ENCODE results near the gene KCNJ4.
A peak's percentile ranks its signal among the peaks of the same experiment; 100 is the strongest.
"Not testable (repeated sequence)": the region's sequence is repeated elsewhere in the genome, so short reads cannot be mapped to it uniquely, and the experiment has no call there.

Gene KCNJ4

DNA sequence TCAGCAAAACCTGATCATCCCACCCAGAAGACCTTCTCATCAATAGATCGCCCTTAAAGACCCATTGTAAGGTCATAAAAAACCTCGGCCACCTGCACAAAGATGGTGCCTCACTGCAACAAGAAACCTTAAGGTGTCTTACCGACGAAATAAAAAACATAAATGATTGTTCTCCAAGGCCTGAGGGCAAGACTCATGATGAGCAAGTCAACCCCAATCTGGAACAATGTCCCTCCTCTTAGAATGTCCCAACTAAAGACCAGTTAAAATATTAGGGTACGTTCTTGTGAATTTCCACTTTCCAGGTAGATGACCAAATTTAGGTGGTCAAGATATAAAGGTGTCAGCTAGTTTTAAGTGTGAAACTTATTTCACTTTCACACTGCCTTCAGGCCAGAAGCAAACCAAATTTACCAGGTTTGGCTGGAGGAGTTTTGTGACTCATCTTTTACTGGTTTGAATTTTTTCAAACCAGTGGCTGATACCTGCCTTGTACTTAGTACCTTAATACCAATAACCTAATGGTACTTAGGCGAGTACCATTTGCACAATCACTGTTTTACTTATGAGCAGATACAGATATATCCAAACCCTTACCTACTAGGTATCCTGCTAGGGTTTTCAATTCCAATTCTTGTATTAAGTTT is 27.8 kb upstream of the KCNJ4 start:
- DNase-seq (ENCODE audit: low spot score in 2 of 2), result no peak
- Mint-ChIP-seq H3K27ac (no peak overlapping the region), H3K4me3 (no peak overlapping the region)

GRCh38 chr22:38481871-38482332 is 26.9 kb upstream of the KCNJ4 start:
- Mint-ChIP-seq H3K27ac (no peak overlapping the region), H3K4me1 (peaks cover 3% of the 10 kb centered on the region), H3K4me3 (no peak overlapping the region), H3K9me3 (no peaks in the 10 kb centered on the region), H3K36me3 (peaks cover 35% of the 10 kb centered on the region), H3K27me3 (no peaks in the 10 kb centered on the region)
- ATAC-seq (ENCODE audit: low read depth) (no peak), DNase-seq (ENCODE audit: low spot score in 2 of 2) (no peak)

More for the DNA sequence above, 27.8 kb upstream of the KCNJ4 start:
- H3K4me1 Mint-ChIP-seq, result peaks cover 4% of the 10 kb centered on the region
- ATAC-seq (ENCODE audit: low read depth), result no peak
- H3K27me3 Mint-ChIP-seq, result no peaks in the 10 kb centered on the region
- H3K9me3 Mint-ChIP-seq, result no peaks in the 10 kb centered on the region
- H3K36me3 Mint-ChIP-seq, result peaks cover 36% of the 10 kb centered on the region

DNA sequence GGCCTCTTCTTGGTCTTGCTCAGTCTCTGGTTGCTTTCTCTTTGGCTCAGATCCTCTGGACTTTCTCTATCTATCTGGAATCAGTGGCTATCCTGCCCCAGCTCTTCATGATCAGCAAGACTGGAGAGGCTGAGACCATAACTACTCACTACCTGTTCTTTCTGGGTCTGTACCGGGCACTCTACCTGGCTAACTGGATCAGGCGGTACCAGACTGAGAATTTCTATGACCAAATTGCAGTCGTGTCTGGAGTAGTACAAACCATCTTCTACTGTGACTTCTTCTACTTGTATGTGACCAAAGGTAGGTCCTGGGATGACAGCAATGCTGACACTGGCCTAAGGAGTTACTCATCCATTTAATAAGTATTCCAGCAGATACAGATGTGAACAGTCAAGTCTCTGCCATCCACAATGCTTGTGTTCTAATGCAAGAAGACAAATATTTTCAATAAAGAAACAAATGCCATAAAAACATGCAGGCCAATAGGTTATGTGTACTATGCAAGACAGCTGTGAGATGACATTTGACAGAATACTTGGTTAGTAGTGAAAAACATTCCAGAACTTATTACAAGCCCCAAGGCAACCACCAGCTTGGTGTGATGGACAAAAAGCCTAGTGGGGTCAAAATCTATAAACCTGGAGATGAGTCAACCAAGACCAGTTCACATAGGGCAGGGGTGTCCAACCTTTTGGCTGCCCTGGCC is 26.3 kb upstream of the KCNJ4 start:
- DNase-seq (ENCODE audit: low spot score in 2 of 2) (no peak), ATAC-seq (ENCODE audit: low read depth) (no peak)
- Mint-ChIP-seq H3K36me3 (peaks cover 35% of the 10 kb centered on the region), H3K4me3 (no peak overlapping the region), H3K27me3 (no peaks in the 10 kb centered on the region), H3K4me1 (peaks cover 3% of the 10 kb centered on the region), H3K27ac (no peak overlapping the region), H3K9me3 (no peaks in the 10 kb centered on the region)

GRCh38 chr22:38479096-38479837 is 24.3 kb upstream of the KCNJ4 start:
- ATAC-seq (ENCODE audit: low read depth), result no peak
- DNase-seq (ENCODE audit: low spot score in 2 of 2), result no peak
- no peak overlapping the region for H3K4me3 Mint-ChIP-seq
- H3K9me3 Mint-ChIP-seq, result no peaks in the 10 kb centered on the region
- H3K4me1 Mint-ChIP-seq, result peaks cover 2% of the 10 kb centered on the region
- no peaks in the 10 kb centered on the region for H3K27me3 Mint-ChIP-seq
- no peak overlapping the region for H3K27ac Mint-ChIP-seq
- H3K36me3 Mint-ChIP-seq, result peaks cover 27% of the 10 kb centered on the region

DNA sequence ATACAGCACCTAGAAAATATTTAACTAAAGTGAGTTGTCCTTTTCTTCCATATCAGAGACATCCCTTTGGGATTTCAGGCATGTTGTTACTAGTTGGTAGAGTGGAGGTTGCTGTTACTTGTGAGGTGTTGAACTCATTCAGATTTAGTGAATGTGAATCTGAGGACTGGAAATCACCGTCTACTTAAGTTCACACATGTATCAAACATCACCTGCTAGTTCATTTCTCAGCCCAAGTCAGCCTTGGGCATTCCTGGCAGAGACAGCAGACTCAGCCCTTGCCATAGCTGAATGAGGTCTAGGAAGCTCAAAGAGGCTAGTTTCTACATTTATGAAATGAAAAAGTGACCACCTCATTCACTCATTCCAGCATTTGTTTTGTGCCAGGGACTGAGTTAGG is 22.6 kb upstream of the KCNJ4 start:
- H3K27me3 Mint-ChIP-seq, result no peaks in the 10 kb centered on the region
- peaks cover 15% of the 10 kb centered on the region for H3K36me3 Mint-ChIP-seq
- no peaks in the 10 kb centered on the region for H3K9me3 Mint-ChIP-seq
- H3K4me3 Mint-ChIP-seq, result no peak overlapping the region
- H3K27ac Mint-ChIP-seq, result no peak overlapping the region
- ATAC-seq (ENCODE audit: low read depth) (no peak), DNase-seq (ENCODE audit: low spot score in 2 of 2) (no peak)
- H3K4me1 Mint-ChIP-seq, result no peaks in the 10 kb centered on the region

- no peaks in the 10 kb centered on the region for H3K9me3 Mint-ChIP-seq
- no peak for ATAC-seq (ENCODE audit: low read depth)
- H3K27ac Mint-ChIP-seq, result no peak overlapping the region
- H3K4me1 Mint-ChIP-seq, result no peaks in the 10 kb centered on the region
- no peak overlapping the region for H3K4me3 Mint-ChIP-seq
- DNase-seq (ENCODE audit: low spot score in 2 of 2), result no peak
- no peaks in the 10 kb centered on the region for H3K36me3 Mint-ChIP-seq
- H3K27me3 Mint-ChIP-seq, result peaks cover 6% of the 10 kb centered on the region
Observed at GRCh38 chr22:38474003-38474607, 19.1 kb upstream of the KCNJ4 start.

DNA sequence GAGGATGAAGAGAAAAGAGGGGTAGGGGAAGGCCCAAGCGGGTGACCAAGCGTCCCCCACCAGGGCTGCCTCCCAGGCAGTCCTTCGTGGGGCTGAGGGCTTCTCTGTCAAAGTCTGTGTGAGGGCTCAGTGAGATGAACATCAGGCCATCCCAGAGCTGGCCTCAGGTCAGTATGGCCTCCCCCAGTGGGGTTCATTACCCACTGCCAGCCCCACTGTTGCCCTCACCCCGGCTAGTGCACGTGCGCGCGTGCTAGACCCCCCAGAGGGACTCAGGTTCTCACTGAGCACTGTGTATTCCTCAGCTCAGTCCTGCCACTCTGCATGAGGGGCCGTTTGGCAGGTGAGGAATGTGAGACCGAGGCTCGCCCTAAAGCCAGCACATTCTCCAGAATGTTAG is 16.2 kb upstream of the KCNJ4 start:
- DNase-seq (ENCODE audit: low spot score in 2 of 2) (no peak), ATAC-seq (ENCODE audit: low read depth) (no peak)
- Mint-ChIP-seq H3K9me3 (no peaks in the 10 kb centered on the region), H3K4me3 (no peak overlapping the region), H3K4me1 (peaks cover 9% of the 10 kb centered on the region), H3K27ac (no peak overlapping the region), H3K36me3 (no peaks in the 10 kb centered on the region), H3K27me3 (peaks cover 16% of the 10 kb centered on the region)

DNA sequence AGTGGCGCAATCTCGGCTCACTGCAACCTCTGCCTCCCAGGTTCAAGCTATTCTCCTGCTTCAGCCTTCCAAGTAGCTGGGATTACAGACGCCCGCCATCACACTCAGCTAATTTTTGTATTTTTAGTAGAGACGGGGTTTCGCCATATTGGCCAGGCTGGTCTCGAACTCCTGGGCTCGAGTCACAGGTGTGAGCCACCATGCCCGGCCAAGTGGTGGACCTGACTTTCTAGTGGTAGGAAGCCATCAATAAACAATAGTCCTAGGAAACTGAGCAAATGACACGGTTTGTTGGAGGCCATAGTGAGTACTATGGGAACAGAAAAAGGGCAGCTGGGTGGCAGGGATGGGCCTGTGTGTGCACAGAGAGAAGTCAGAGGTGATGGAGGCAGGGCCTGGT is 15.2 kb upstream of the KCNJ4 start:
- not testable (repeated sequence) for H3K36me3 Mint-ChIP-seq; H3K4me3 Mint-ChIP-seq; DNase-seq (ENCODE audit: low spot score in 2 of 2); H3K9me3 Mint-ChIP-seq; H3K4me1 Mint-ChIP-seq; H3K27ac Mint-ChIP-seq; ATAC-seq (ENCODE audit: low read depth)
- peaks cover 18% of the 10 kb centered on the region for H3K27me3 Mint-ChIP-seq

DNA sequence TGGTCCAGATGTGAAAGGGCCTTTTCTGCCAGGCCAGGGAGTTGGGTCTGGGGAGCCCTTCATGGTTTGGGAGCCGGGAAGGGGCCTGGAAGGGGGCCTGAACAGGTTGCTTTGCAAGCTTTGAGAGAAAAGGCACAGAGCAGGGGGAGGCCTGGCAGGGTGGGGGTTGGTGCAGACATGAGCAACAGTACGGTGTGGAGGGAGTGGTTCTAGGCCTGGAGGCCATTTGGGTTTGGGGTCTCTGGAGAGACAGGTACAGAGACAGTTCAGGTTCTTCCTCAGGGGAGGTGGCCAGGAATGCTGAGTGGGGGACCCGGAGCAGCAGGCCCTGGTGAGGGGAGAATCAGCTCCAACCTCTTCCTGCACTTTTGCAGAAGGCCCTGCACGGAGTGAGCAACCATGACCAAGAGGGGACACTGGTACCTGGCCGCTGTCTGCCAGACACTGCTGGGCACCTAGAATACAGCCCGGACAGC is 14.3 kb upstream of the KCNJ4 start:
- Mint-ChIP-seq H3K4me1 (peaks cover 9% of the 10 kb centered on the region), H3K36me3 (no peaks in the 10 kb centered on the region), H3K27me3 (peaks cover 18% of the 10 kb centered on the region), H3K9me3 (no peaks in the 10 kb centered on the region), H3K27ac (no peak overlapping the region), H3K4me3 (no peak overlapping the region)
- DNase-seq (ENCODE audit: low spot score in 2 of 2) (no peak), ATAC-seq (ENCODE audit: low read depth) (no peak)

- Mint-ChIP-seq H3K36me3 (no peaks in the 10 kb centered on the region), H3K4me3 (peak overlapping the region; percentile 58), H3K4me1 (peaks cover 9% of the 10 kb centered on the region), H3K27me3 (peaks cover 18% of the 10 kb centered on the region), H3K9me3 (no peaks in the 10 kb centered on the region), H3K27ac (no peak overlapping the region)
- ATAC-seq (ENCODE audit: low read depth) (no peak), DNase-seq (ENCODE audit: low spot score in 2 of 2) (no peak)
Observed at GRCh38 chr22:38468443-38469305, 13.7 kb upstream of the KCNJ4 start.

- peak within 1 kb of the TSS; percentile 79 for H3K4me3 Mint-ChIP-seq
- H3K9me3 Mint-ChIP-seq, result no peaks in the 10 kb centered on the region
- no peaks in the 10 kb centered on the region for H3K36me3 Mint-ChIP-seq
- no peak within 1 kb of the TSS for H3K27ac Mint-ChIP-seq
- ATAC-seq (ENCODE audit: low read depth) (peak; percentile 69), DNase-seq (ENCODE audit: low spot score in 2 of 2) (no peak)
- peaks cover 24% of the 10 kb centered on the region for H3K27me3 Mint-ChIP-seq
- H3K4me1 Mint-ChIP-seq, result peaks cover 9% of the 10 kb centered on the region
Observed at GRCh38 chr22:38467904-38468442, 13.0 kb upstream of the KCNJ4 start, which contains the start of gene KDELR3. KDELR3 (plus strand) TSS chr22:38468096; CDS start chr22:38468234, 138 bp downstream.

DNA sequence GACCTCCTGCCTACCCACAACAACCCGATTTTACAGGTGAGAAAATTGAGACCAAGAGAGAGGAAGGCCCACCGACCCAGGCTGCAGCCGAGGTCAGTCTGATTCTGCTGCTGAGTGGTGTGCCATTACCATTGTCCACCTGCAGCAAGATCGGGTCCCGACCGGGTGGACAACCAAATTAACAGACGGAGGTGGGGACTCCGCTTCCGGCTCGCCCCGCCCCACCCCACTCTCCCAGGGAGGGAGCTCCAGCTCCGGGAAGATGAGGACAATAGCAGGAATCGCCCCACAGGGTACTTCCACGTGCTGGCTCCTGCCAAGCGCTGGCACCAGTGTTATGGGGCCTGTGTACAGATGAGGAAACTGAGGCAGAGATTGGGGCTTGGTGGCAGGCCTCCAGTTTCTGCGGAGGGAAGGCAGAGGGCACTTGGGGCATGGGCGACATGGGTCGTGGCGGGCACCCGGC is 12.5 kb upstream of the KCNJ4 start:
- H3K9me3 Mint-ChIP-seq, result no peaks in the 10 kb centered on the region

More for the DNA sequence above, 12.5 kb upstream of the KCNJ4 start:
- Mint-ChIP-seq H3K36me3 (no peaks in the 10 kb centered on the region), H3K4me3 (peak overlapping the region; percentile 79), H3K27me3 (peaks cover 26% of the 10 kb centered on the region), H3K4me1 (peaks cover 9% of the 10 kb centered on the region), H3K27ac (no peak overlapping the region)
- ATAC-seq (ENCODE audit: low read depth), result peak; percentile 3
- no peak for DNase-seq (ENCODE audit: low spot score in 2 of 2)

Data from memory B cell (primary cell).